KOPT-K1 (cell line): Measurements from ENCODE around the gene FAM209B.

Experiments
- H3K27ac ChIP-seq: fragments of 200-600 bp; sonication (generic); 2 replicates; pipeline ENCODE4 v1.5.1; 2016; ENCODE audit warnings: antibody characterized with exemption, mild to moderate bottlenecking, low read depth, low read length; ENCODE audit not compliant: poor library complexity, severe bottlenecking
- H3K36me3 ChIP-seq: fragments of 200-600 bp; sonication (generic); 2 replicates; pipeline ENCODE4 v1.5.1; 2017; ENCODE audit warnings: antibody characterized with exemption, mild to moderate bottlenecking, low read length, moderate library complexity; ENCODE audit not compliant: insufficient read depth
- H3K9me3 ChIP-seq: fragments of 200-600 bp; sonication (generic); 2 replicates; pipeline ENCODE4 v1.5.1; 2017; ENCODE audit warnings: antibody characterized with exemption, low read length, mild to moderate bottlenecking; ENCODE audit not compliant: insufficient read depth, poor library complexity, severe bottlenecking

Gene FAM209B

DNA sequence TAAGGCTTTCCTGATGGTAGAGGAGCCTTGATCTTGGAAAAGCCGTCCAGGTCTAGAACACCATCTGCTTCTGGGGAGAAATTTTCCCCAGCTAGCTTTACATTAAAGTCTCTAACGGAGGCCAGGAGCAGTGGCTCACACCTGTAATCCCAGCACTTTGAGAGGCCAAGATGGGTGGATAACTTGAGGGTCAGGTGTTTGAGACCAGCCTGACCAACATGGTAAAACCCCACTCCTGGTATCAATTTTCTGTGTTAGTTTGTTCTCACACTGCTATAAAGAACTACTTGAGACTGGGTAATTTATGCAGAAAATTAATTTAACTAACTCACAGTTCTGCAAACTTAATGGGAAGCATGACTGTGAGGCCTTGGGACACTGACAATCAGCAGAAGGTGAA is 37.8 kb downstream of the FAM209B start:
- Histone ChIP-seq H3K36me3 (no peaks in the 10 kb centered on the region), H3K9me3 (no peaks in the 10 kb centered on the region), H3K27ac (no peak overlapping the region)

DNA sequence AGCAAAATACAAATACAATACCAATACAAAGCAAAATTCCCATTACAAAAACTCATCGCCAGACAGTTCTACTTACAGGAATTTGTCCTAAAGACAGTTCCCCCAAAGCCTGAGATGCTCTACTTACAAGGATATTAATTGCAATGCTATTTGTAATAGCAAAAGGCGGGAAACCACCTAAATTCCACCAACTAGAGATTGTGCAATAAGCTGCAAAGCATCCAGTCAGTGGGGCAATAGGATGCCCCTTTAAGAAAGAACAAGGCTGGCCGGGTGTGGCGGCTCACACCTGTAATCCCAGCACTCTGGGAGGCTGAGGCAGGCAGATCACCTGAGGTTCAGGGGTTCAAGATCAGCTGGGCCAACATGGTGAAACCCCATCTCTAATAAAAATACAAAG is 39.1 kb downstream of the FAM209B start:
- H3K27ac ChIP-seq = no peak overlapping the region
- H3K36me3 ChIP-seq = no peaks in the 10 kb centered on the region
- no peaks in the 10 kb centered on the region for H3K9me3 ChIP-seq

- no peaks in the 10 kb centered on the region for H3K36me3 ChIP-seq
- H3K27ac ChIP-seq = no peak overlapping the region
- H3K9me3 ChIP-seq = no peaks in the 10 kb centered on the region
These were observed 40.9 kb downstream of the FAM209B start for GRCh38 chr20:56573986-56574385.

GRCh38 chr20:56574531-56575142 is 41.6 kb downstream of the FAM209B start:
- no peaks in the 10 kb centered on the region for H3K9me3 ChIP-seq
- no peak overlapping the region for H3K27ac ChIP-seq

DNA sequence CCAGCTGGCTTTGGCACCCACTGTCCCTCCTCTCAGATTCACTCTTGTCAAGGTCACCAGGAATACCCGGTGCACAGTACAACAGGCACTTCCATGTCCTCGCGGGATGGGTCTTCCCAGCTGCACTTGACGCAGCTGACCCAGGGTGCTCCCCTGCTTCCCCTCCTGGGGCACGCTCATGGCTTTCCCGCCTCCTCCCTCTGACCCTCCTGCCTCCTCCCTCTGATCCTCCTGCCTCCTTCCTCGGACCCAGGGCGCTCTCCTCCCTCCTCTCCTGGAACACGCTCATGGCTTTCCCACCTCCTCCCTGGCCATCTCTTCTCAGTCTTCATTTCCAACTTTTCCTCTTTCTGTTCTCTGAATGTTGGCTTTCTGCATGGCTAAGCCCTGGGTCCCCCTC is 42.1 kb downstream of the FAM209B start:
- Histone ChIP-seq H3K27ac (no peak overlapping the region), H3K9me3 (no peaks in the 10 kb centered on the region), H3K36me3 (no peaks in the 10 kb centered on the region)

More at GRCh38 chr20:56574531-56575142, 41.6 kb downstream of the FAM209B start:
- H3K36me3 ChIP-seq = no peaks in the 10 kb centered on the region

DNA sequence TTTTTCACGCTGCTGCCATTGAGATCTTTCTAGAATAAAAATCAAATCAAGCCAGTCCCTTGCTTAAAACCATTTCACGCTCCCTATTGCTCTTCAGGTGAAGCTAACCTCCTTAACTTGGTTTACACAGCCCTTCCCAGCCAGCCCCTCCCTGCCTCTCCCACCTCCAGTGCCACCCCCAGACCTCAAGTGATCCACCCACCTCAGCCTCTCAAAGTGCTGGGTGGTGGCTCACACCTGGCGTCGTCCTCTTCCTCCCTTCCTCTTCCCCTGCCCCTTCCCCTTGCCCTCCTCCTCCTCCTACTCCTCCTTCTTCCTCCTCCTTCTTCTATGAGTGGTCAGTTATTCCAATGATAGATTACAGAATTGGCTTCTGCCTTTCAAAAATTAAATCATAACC is 42.9 kb downstream of the FAM209B start:
- Histone ChIP-seq H3K27ac (no peak overlapping the region), H3K9me3 (no peaks in the 10 kb centered on the region), H3K36me3 (no peaks in the 10 kb centered on the region)

DNA sequence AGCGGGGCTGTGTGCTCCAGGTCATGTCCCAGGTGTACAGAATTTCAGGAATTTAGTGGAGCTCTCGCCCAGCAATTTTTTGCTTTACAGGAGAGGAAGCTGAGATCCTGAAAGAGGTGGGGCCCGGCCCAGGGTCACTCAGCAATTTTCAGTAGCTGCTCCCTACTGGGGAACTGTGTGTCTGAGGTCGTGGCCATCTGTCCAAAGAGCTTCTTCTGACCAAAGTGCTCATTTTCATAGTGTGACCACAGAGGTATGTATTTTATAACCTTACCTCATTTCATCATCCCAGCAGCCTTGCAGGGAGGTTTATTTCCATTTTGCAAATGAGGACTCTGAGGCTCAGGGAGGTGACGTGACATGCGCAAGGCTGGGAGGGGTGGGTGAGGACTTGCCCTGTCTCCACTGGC is 46.3 kb downstream of the FAM209B start:
- H3K27ac ChIP-seq = no peak overlapping the region
- no peaks in the 10 kb centered on the region for H3K9me3 ChIP-seq
- H3K36me3 ChIP-seq = no peaks in the 10 kb centered on the region

DNA sequence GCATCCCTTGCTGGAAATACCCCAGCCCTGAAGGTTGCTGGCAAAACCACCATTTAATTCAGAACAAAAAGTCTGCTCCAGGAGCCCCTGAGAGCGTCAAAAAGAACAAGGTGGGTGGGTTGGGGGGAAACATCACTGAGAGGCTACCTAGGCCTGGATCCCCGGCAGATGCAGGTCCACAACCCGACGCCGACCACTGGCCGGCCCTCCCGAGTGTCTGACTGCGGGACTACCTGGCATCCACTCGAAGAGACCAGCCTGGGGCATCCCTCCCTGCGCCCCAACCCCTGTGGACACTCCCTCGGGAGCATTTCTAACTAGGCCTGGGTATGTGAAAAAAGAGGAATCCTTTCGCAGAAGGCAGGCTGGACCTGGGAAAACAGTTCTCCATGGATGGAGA is 47.2 kb downstream of the FAM209B start:
- Histone ChIP-seq H3K27ac (no peak overlapping the region), H3K36me3 (no peaks in the 10 kb centered on the region), H3K9me3 (no peaks in the 10 kb centered on the region)

GRCh38 chr20:56581701-56582100 is 48.7 kb downstream of the FAM209B start:
- Histone ChIP-seq H3K36me3 (no peaks in the 10 kb centered on the region), H3K9me3 (no peaks in the 10 kb centered on the region), H3K27ac (no peak overlapping the region)

GRCh38 chr20:56582542-56582941 is 49.5 kb downstream of the FAM209B start:
- Histone ChIP-seq H3K27ac (no peak overlapping the region), H3K9me3 (no peaks in the 10 kb centered on the region), H3K36me3 (no peaks in the 10 kb centered on the region)

DNA sequence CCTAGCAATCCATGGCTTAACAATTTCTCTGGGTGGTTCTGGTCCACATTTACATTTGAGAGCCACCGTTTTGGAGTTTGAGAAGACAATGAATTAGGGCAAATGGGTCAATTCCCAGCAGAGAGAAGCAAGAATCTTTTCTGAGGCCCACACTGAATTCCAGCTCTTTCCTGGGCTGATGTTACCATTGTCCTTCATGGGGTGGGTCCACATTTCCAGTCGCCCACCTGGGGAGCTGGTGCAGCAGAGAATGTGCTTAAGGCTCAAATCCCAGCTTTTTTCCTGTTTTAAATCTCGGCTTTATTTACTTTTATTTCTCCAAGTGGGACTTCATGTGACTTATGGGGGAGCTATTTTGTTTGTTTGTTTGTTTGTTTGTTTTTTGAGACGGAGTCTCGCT is 51.9 kb downstream of the FAM209B start:
- H3K27ac ChIP-seq = no peak overlapping the region

More for the DNA sequence above, 51.9 kb downstream of the FAM209B start:
- no peaks in the 10 kb centered on the region for H3K9me3 ChIP-seq
- no peaks in the 10 kb centered on the region for H3K36me3 ChIP-seq
